Activated T-helper 2 cell treated with anti-CD3 and anti-CD28 coated beads, Interferon-gamma antibody, Interleukin-2, Interleukin-4, amounts not matched to agents 10 μg/mL and 5 μg/mL and 100 μg/mL, durations not matched to agents 14 hours and 24 hours and 36 hours (primary cell): ENCODE data around the gene RAB3A. TPM values are rescaled to one million over a fixed set of nuclear protein-coding genes. Genes with fewer than 3 reads are reported as not detected.
"Not testable (repeated sequence)": the region's sequence is repeated elsewhere in the genome, so short reads cannot be mapped to it uniquely, and the experiment has no call there.

Experiments
- DNase-seq: peaks from one replicate; pipeline ENCODE4 v3.0.0; 2021; ENCODE audit warnings: low spot score
- H3K27ac Mint-ChIP-seq: one replicate; pipeline ENCODE4 v1.8.0; 2021; ENCODE audit warnings: mixed read lengths
- H3K27me3 Mint-ChIP-seq: one replicate; pipeline ENCODE4 v1.8.0; 2021; ENCODE audit warnings: low read depth, mixed read lengths
- H3K36me3 Mint-ChIP-seq: one replicate; pipeline ENCODE4 v1.8.0; 2021; ENCODE audit warnings: low read depth, mixed read lengths
- H3K4me1 Mint-ChIP-seq: one replicate; pipeline ENCODE4 v1.8.0; 2021; ENCODE audit warnings: low read depth, mixed read lengths
- H3K4me3 Mint-ChIP-seq: one replicate; pipeline ENCODE4 v1.8.0; 2021; ENCODE audit warnings: low read depth, mild to moderate bottlenecking, moderate library complexity, mixed read lengths
- H3K9me3 Mint-ChIP-seq: one replicate; pipeline ENCODE4 v1.8.0; 2021; ENCODE audit warnings: mixed read lengths
- intact Hi-C: fragments of 100-400 bp; cut with micrococcal nuclease; formaldehyde crosslinking; loops from one replicate; pipeline ENCODE4 v1.15.1; 2023
- total RNA-seq: library from RNA; stranded (reverse); gene quantifications from 2 replicates; pipeline ENCODE4 v1.2.3, GENCODE V29; 2022

Gene RAB3A
- total RNA-seq, 1 donor from 2014 or later = 7.4 TPM

DNA sequence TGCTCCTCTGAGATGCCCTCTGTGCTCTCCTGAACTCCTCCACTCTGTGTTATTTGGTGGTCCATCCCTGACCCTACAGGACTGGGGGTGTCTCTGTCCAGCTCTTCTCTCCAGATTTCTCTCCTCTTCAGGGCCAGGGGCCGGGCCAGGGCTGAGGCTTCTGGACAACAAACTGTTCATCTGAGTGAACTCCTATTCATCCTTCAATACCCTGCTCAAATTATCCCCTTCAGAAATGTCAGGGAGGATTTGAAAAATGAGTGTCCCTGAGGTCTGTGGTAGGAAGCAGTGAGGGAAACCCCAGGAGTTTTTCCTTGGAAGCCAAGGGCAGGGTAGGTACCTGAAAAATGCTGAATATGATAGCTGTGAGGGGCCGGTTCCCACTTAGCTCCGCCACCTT is 14.8 kb upstream of the RAB3A start:
- DNase-seq = no peak
- no peaks in the 10 kb centered on the region for H3K36me3 Mint-ChIP-seq
- no peak overlapping the region for H3K4me3 Mint-ChIP-seq
- H3K27me3 Mint-ChIP-seq = peaks cover 13% of the 10 kb centered on the region
- intact Hi-C loops = no loop called here
- no peaks in the 10 kb centered on the region for H3K4me1 Mint-ChIP-seq
- H3K9me3 Mint-ChIP-seq = no peaks in the 10 kb centered on the region
- H3K27ac Mint-ChIP-seq = no peak overlapping the region

DNA sequence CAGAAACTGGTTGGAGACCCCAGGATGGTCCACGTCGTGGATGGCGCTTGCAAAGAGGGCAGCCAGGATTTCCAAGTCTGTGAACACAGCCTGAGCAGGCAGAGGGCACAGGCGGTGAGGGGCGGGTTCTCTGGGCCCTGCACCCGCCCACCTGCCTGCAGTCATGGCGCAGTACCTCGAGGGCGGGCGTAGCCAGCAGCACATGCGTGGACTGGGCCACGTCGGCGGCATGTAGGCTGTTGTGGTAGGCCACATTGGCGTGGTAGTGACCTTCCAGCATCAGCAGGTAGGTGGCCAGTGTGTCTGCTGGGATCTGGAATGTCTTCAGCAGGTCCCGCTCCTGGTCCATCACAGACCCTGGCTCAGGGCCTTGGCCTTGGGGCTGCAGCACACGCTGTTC is 14.3 kb upstream of the RAB3A start:
- Mint-ChIP-seq H3K9me3 (no peaks in the 10 kb centered on the region), H3K36me3 (no peaks in the 10 kb centered on the region), H3K27me3 (peaks cover 12% of the 10 kb centered on the region), H3K27ac (no peak overlapping the region), H3K4me3 (no peak overlapping the region), H3K4me1 (no peaks in the 10 kb centered on the region)
- DNase-seq = no peak
- intact Hi-C loops = no loop called here

DNA sequence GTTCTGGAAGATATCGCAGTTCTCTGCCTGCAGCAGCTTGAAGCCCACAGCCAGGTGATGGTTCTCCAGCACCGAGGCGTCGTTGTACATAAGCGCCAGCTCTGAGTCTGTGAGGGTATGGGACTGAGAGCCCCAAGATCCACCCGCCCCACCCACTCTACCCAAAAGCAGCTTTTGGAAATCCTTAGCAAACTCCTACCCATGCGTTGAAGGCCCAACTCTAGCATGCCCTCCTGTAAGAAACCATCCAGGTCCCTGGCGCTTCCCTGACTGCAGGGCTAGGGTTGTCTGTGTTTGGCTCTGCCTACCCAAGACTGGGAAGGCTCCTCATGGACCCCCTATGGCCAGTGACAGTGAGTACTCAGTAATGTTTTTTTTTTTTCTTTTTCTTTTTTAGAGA is 12.9 kb upstream of the RAB3A start:
- peaks cover 7% of the 10 kb centered on the region for H3K27me3 Mint-ChIP-seq
- H3K4me1 Mint-ChIP-seq = no peaks in the 10 kb centered on the region
- no peak for DNase-seq
- no peak overlapping the region for H3K27ac Mint-ChIP-seq
- no peak overlapping the region for H3K4me3 Mint-ChIP-seq
- H3K36me3 Mint-ChIP-seq = no peaks in the 10 kb centered on the region
- H3K9me3 Mint-ChIP-seq = no peaks in the 10 kb centered on the region
- intact Hi-C loops = no loop called here

DNA sequence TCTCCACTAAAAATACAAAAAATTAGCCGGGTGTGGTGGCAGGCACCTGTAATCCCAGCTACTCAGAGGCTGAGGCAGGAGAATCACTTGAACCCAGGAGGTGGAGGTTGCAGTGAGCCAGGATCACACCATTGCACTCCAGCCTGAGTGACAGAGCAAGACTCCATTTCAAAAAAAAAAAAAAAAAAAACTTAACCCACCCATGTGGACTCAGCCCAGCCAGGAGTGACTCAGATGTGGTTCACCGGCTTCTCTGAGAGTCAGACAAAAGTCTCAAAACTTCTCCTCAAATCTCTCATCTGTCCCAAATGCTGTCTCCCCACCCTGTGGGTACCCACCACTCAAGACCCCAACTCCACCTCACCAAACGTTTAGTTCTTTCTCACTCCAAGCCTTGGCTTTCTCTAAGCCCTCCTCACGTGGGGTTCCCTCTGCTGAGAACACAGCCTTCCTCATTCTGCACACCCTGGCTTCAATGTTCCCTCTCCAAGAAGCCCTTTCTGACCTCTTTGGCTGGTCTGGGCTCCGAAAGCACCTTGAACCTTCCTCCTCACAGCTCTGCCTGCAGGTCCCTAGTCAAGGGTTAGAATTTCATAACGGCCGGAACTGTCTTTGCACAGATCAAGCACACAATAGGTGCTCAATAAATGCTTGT is 11.1 kb upstream of the RAB3A start:
- Mint-ChIP-seq H3K4me1 (no peaks in the 10 kb centered on the region), H3K4me3 (no peak overlapping the region), H3K36me3 (no peaks in the 10 kb centered on the region), H3K9me3 (no peaks in the 10 kb centered on the region), H3K27ac (no peak overlapping the region), H3K27me3 (peaks cover 6% of the 10 kb centered on the region)
- intact Hi-C loops = no loop called here
- no peak for DNase-seq

DNA sequence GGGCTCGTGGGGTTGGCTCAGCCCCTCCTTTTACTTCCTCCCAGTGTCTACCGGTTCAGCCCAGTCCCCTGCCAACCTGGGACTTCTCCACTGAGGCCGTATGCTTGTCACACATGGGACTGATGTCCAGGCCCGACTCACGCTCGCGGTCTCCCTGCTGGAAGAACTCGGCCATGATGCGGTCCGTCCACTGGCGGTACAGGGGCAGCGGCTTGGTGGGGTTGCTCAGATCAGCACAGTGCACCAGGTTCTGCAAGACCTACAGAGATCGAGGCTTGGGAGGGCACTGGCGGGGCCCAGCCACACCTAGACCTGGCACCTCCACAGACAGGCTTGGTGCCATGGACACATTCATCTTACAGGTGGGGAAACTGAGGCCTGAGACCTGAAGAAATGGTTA is 7.8 kb upstream of the RAB3A start:
- Mint-ChIP-seq H3K27me3 (peaks cover 6% of the 10 kb centered on the region), H3K27ac (no peak overlapping the region), H3K9me3 (no peaks in the 10 kb centered on the region), H3K4me1 (no peaks in the 10 kb centered on the region), H3K36me3 (no peaks in the 10 kb centered on the region), H3K4me3 (no peak overlapping the region)
- no peak for DNase-seq
- intact Hi-C loops = no loop called here

DNA sequence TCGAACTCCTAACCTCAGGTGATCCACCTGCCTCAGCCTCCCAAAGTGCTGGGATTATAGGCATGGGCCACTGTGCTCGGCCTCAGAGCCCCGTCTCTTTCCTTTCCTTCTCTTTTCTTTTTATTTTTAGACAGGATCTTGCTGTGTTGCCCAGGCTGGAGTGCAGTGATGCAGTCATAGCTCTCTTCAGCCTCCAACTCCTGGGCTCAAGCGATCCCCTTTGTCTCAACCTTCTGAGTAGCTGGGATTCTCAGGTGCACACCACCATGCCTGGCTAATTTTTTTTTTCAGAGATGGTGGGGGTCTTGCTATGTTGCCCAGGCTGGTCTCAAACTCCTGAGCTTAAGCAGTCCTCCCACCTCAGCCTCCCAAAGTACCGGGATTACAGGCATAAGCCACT is 6.1 kb upstream of the RAB3A start:
- H3K4me3 Mint-ChIP-seq, intact Hi-C loops, H3K9me3 Mint-ChIP-seq, H3K27ac Mint-ChIP-seq, H3K36me3 Mint-ChIP-seq, H3K4me1 Mint-ChIP-seq, DNase-seq, H3K27me3 Mint-ChIP-seq: not testable (repeated sequence)

DNA sequence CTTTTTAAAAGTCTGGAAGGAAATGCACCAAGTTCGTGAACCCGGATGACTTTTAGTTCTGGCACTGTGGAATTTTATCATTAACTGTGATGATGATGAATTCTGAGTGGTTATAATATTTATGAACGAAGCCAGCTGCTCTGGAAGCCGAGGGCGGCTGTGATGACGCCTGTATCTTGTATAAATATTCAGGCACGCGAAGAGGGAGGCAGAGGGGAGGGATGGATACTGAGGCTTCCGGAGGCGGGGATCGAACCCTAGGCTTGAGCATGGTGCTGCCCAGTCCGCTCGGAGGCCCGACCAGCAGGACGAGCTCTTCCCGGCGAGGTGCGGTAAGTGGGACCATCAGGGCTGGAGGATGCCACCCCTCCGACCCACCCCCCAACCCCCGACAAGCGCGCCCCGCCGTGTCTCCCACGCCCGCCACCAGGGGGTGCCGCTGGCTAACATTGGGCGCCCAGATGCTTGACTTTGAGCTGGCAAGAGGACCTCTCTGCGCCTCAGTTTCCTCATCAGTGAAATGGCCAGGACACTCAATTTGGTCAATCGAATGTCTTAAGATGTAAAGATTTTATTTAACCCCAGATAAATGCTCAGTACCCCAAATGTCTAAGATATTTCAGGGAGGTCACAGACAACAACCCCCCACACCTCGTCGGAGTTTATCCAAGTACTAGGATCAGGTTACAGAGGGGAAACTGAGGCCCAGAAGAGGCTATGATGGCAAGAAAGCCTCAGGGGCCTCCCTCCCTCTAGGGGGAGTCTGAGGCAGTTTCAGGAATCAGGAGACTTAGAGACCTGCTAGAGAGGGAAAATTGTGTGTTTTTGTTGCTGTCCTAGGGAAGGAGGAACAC is 4.5 kb upstream of the RAB3A start:
- Mint-ChIP-seq H3K4me1 (peaks cover 7% of the 10 kb centered on the region), H3K27ac (no peak overlapping the region), H3K36me3 (no peaks in the 10 kb centered on the region), H3K27me3 (peaks cover 6% of the 10 kb centered on the region), H3K9me3 (no peaks in the 10 kb centered on the region), H3K4me3 (no peak overlapping the region)
- intact Hi-C loops = loop anchor here (1.0 kb wide), 1 partner anchor 44 kb away; no protein-coding TSS in a partner anchor
- DNase-seq = no peak

DNA sequence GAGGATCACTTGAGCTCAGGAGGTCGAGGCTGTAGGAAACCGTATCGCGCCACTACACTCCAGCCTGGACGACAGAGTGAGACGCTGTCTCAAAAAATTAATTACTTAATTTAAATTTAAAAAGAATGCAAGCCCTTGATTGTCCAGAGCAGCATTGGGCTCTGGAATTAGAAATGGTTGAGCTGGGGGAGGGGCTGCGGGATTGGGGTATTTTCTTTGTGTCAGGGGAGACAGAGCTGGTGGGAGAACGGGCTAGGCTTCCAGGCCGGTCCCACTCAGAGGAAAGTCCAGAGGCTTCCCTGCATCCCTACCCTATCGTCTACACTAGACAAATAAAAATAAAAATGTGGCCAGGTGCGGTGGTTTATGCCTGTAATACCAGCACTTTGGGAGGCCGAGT is 2.2 kb upstream of the RAB3A start:
- Mint-ChIP-seq H3K36me3 (no peaks in the 10 kb centered on the region), H3K4me3 (no peak overlapping the region), H3K27me3 (peaks cover 4% of the 10 kb centered on the region), H3K4me1 (peaks cover 11% of the 10 kb centered on the region), H3K27ac (no peak overlapping the region), H3K9me3 (no peaks in the 10 kb centered on the region)
- intact Hi-C loops = no loop called here
- no peak for DNase-seq

DNA sequence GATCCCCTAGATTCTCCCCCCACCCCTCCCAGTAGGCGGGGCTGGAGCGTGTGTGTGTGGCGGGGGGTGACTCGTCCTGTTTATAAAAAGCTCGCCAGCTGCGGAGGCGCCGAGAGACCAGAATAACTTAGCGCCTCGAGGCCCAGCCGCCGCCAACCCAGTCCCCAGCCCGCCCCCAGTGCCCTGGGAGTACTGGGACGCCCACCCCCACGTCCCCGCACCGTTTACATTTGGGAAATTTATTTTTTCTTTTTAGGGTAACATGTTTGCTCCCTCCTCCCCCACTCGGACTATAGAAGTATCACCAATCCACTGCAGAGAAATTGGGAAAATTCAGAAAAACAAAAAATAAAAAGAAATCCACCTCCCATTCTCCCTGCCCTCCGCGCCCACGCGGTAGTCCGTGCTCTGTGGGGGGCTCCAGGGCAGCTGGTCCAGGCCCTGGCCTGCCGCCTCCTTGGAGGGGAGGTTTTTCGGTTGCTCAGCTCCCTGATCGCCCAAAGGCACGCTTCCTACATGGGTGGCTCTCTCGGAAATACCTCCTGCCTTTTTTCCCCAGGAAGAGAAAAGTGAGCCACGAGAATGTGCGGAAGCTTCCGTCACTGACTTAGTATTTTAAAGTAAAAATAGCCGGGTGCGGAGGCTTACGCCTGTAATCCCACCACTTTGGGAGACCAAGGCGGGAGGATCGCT is 1.5 kb upstream of the RAB3A start:
- intact Hi-C loops = loop anchor here (2.0 kb wide), 1 partner anchor 209 kb away; no protein-coding TSS in a partner anchor
- H3K9me3 Mint-ChIP-seq = no peaks in the 10 kb centered on the region
- H3K4me3 Mint-ChIP-seq = peak overlapping the region; percentile 94
- peak overlapping the region; percentile 95 for H3K27ac Mint-ChIP-seq
- H3K27me3 Mint-ChIP-seq = peaks cover 4% of the 10 kb centered on the region
- peak; percentile 43 for DNase-seq
- peaks cover 11% of the 10 kb centered on the region for H3K4me1 Mint-ChIP-seq
- no peaks in the 10 kb centered on the region for H3K36me3 Mint-ChIP-seq

DNA sequence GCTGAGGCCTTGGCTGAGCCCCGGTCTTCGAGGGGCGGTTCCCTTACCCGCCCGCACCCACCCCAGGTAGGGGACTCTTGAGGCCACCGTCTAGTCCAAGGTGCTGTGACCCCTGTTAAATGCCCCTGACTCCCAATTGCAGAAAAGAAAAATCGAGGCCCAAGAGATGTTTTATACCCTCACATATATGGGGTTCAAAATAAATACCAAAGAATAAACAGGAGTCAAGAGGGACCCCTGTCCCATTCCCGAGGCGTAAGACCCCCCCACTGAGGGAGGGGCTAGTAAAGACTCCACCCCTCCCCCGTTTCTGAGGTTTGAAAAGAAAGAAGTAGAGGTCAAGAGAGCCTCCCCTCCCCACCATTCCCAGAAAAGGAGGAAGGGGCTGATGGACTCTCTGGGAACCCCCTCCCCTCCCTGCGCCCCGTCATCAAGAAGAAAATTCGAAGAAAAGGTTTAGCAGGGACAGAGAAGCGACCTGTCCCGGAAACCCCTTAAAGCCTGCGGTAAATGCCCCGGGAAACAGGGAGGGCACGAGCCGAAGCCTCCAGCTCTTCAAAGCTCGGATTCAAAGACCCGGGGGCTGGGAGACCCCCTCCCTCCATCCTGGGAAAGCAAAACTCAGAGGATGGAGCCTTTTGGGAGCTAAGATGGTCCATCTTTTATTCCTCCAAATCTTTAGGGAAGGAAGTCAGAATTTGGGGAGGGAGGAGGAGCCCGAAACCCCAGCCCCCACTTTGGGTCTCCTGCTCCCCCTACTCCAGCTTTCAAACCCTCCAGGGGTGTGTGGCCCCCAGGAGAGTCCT is 755 bp upstream of the RAB3A start:
- DNase-seq = no peak
- H3K27ac Mint-ChIP-seq = peak overlapping the region; percentile 95
- peak overlapping the region; percentile 94 for H3K4me3 Mint-ChIP-seq
- no peaks in the 10 kb centered on the region for H3K36me3 Mint-ChIP-seq
- intact Hi-C loops = loop anchor here (1.0 to 2.0 kb wide), 2 partner anchors 12 to 210 kb away; no protein-coding TSS in a partner anchor
- peaks cover 11% of the 10 kb centered on the region for H3K4me1 Mint-ChIP-seq
- peaks cover 2% of the 10 kb centered on the region for H3K27me3 Mint-ChIP-seq
- H3K9me3 Mint-ChIP-seq = no peaks in the 10 kb centered on the region

DNA sequence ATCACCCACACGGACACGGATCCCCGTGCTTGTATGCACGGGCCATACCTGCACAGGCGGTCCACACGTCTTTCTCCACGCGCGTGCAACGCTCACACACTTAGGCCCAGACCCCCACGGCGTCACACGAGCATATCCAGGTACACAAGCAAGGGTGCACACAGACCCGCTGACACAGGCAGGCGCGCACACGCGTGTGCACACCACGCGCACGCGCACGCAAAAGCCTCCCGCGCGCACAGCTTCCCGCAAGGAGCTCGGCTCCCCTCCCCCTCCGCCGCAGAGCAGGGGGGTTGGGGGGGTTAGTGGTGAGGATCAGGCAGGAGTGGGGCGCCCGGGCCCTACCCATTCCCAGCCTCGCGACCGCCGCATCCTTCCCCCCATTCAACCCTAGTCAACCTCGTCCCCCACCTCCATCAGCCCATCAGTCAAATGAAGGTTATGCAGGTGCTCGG is 407 bp downstream of the RAB3A start:
- Mint-ChIP-seq H3K27ac (peak overlapping the region; percentile 76), H3K9me3 (no peaks in the 10 kb centered on the region), H3K27me3 (peaks cover 2% of the 10 kb centered on the region), H3K4me3 (peak overlapping the region; percentile 93), H3K36me3 (peaks cover 3% of the 10 kb centered on the region), H3K4me1 (peaks cover 11% of the 10 kb centered on the region)
- intact Hi-C loops = no loop called here
- DNase-seq = no peak

DNA sequence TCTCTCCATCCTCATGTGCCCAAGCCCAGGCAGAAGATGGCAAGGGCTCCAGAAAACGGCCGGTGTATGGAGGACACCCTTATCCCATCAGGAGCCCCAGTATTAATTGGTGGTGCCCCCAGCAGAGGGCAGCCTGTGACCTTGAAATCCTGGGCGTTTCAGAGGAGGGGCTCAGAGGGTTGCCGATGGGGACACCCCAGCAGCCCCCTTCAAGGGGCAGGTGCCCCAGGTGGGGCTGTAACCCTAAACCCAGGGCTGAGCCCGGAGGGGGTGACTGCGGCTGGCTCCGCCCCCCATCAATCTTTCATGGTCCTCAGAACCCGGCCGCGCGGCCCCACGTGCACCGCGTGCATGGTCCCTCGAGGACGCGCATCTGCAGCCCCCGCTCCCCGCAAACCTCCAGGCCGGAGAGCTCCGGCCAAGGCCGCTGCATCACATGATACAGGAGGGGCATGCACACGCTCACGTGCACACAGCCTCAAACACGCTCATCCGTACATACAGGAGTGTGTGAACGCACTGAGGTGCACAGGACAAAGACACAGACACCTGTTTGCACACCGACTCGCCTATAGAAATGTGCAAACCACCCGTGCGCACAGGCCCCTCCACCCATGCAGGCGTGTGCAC is 949 bp downstream of the RAB3A start:
- Mint-ChIP-seq H3K36me3 (peaks cover 9% of the 10 kb centered on the region), H3K27ac (peak overlapping the region; percentile 76), H3K9me3 (no peaks in the 10 kb centered on the region), H3K4me1 (peaks cover 11% of the 10 kb centered on the region), H3K4me3 (peak overlapping the region; percentile 93), H3K27me3 (peaks cover 2% of the 10 kb centered on the region)
- DNase-seq = no peak
- intact Hi-C loops = no loop called here
